Upper lobe of left lung (tissue), 6 donors: ENCODE results near the gene FILIP1L. TPM values are rescaled to one million over a fixed set of nuclear protein-coding genes. Genes with fewer than 3 reads are reported as not detected.

Source experiments
- ATAC-seq, 2 donors: fragments of 200-7000 bp; cut with Tn5 transposase; one replicate each; pipeline ENCODE4 v1.9.1; 2022; ENCODE audit warnings: mild to moderate bottlenecking in 2 of 2, moderate library complexity in 2 of 2; ENCODE audit not compliant: low FRiP score in 2 of 2
- DNase-seq, 2 donors: peaks; one replicate each; pipeline ENCODE4 v3.0.0-alpha.2; 2019 to 2020
- H3K27ac ChIP-seq, 4 donors: fragments of 200-600 bp; sonication (generic); one replicate each; pipeline ENCODE4 v1.5.1; 2016 to 2019
- H3K27me3 ChIP-seq, 4 donors: fragments of 200-600 bp; sonication (generic); one replicate each; pipeline ENCODE4 v1.5.1; 2017 to 2019
- H3K36me3 ChIP-seq, 4 donors: fragments of 200-600 bp; sonication (generic); one replicate each; pipeline ENCODE4 v1.5.1; 2016 to 2019
- H3K4me1 ChIP-seq, 4 donors: fragments of 200-600 bp; sonication (generic); one replicate each; pipeline ENCODE4 v1.5.1; 2018 to 2019
- H3K4me3 ChIP-seq, 4 donors: fragments of 200-600 bp; sonication (generic); one replicate each; pipeline ENCODE4 v1.5.1; 2017 to 2019; ENCODE audit warnings: mild to moderate bottlenecking in 2 of 4, moderate library complexity in 1 of 4
- H3K9me3 ChIP-seq, 4 donors: fragments of 200-600 bp; sonication (generic); one replicate each; pipeline ENCODE4 v1.5.1; 2018 to 2019
- EP300 ChIP-seq, 4 donors: sonication (generic); formaldehyde crosslinking; IDR thresholded peaks; one replicate each; pipeline ENCODE4 v1.5.1; 2017; ENCODE audit warnings: antibody characterized with exemption in 4 of 4, control low read depth in 2 of 4
- POLR2A ChIP-seq, 4 donors: fragments of 450-650 bp; IDR thresholded peaks; one replicate each; pipeline ENCODE4 v1.5.1; 2016 to 2017; ENCODE audit warnings: antibody characterized with exemption in 4 of 4, mild to moderate bottlenecking in 2 of 4
- POLR2AphosphoS5 ChIP-seq, 2 donors: sonication (generic); formaldehyde crosslinking; IDR thresholded peaks; one replicate each; pipeline ENCODE4 v1.5.1; 2017; ENCODE audit warnings: antibody characterized with exemption in 2 of 2
- WGBS, 2 donors: methylation state at CpG; one replicate each; pipeline ENCODE4 v1.1.5; 2017 to 2018; 5-methylcytosine and 5-hydroxymethylcytosine counted together
- total RNA-seq, 6 donors: library from RNA; depleted of rRNA in 4 of 6; stranded (reverse); fragments of >200 nt in 4 of 6; gene quantifications; one replicate each; pipeline versions ENCODE4 v1.1.0 to v1.2.1, GENCODE V29; 2016 to 2021
- TF ChIP-seq, protein P1 (sequence below), 6 experiments: fragments of 450-650 bp in 4 of 6; fragments of 200-600 bp in 2 of 6; sonication (generic) in 2 of 6; IDR thresholded peaks; one replicate each; pipeline ENCODE4 v1.5.1; 2016 to 2019; ENCODE audit warnings: antibody characterized with exemption in 6 of 6
- donor health status: DM: no; HTN: no; CAD: no; lungs with moderate emphysema.
- donor health status: DM: no; HTN: yes; CAD: no; lungs with severe emphysema.

FILIP1L gene
- total RNA-seq, 6 donors from 2014 or later, result 19.4 to 38.2 (median 25.9) TPM

DNA sequence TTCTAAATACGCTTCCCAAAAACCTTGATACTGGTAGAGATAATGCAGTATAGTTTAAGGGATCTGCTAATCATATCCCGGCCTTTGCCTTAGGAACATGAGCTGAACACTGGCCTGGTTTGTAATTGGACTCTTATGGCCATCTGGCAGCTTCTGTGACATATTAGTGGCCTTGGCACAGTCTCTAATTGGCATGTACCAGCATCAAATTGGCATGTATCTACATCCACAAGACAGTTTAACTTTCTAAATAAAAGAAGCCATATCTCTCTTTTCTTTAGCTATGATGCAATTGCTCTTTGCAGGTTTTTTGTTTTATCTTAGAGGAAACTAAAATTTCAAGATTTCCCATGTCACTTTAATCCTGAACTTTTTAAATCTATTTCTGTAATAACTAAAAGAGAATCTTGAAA, 44.6 kb upstream of the FILIP1L start:
- no peak overlapping the region for H3K27ac ChIP-seq
- H3K27me3 ChIP-seq, result no peaks in the 10 kb centered on the region
- ATAC-seq, result no peak
- peaks cover 0 to 8% (median 3%) of the 10 kb centered on the region in 4 donors for H3K4me1 ChIP-seq
- WGBS, 2 donors, result 62 to 90% methylated on average over 2 of the region's 2 CpGs
- H3K4me3 ChIP-seq, result no peak overlapping the region
- peaks cover 0 to 13% (median 9%) of the 10 kb centered on the region in 4 donors for H3K9me3 ChIP-seq
- H3K36me3 ChIP-seq, result no peaks in the 10 kb centered on the region
- no peak for DNase-seq
- TF ChIP-seq POLR2AphosphoS5 (IDR thresholded peaks at IDR 0.05) (no peak), POLR2A (IDR thresholded peaks at IDR 0.05) (no peak), EP300 (IDR thresholded peaks at IDR 0.05) (no peak)
- TF ChIP-seq, protein P1, sequence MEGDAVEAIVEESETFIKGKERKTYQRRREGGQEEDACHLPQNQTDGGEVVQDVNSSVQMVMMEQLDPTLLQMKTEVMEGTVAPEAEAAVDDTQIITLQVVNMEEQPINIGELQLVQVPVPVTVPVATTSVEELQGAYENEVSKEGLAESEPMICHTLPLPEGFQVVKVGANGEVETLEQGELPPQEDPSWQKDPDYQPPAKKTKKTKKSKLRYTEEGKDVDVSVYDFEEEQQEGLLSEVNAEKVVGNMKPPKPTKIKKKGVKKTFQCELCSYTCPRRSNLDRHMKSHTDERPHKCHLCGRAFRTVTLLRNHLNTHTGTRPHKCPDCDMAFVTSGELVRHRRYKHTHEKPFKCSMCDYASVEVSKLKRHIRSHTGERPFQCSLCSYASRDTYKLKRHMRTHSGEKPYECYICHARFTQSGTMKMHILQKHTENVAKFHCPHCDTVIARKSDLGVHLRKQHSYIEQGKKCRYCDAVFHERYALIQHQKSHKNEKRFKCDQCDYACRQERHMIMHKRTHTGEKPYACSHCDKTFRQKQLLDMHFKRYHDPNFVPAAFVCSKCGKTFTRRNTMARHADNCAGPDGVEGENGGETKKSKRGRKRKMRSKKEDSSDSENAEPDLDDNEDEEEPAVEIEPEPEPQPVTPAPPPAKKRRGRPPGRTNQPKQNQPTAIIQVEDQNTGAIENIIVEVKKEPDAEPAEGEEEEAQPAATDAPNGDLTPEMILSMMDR (IDR thresholded peaks at IDR 0.05), result no peak

DNA sequence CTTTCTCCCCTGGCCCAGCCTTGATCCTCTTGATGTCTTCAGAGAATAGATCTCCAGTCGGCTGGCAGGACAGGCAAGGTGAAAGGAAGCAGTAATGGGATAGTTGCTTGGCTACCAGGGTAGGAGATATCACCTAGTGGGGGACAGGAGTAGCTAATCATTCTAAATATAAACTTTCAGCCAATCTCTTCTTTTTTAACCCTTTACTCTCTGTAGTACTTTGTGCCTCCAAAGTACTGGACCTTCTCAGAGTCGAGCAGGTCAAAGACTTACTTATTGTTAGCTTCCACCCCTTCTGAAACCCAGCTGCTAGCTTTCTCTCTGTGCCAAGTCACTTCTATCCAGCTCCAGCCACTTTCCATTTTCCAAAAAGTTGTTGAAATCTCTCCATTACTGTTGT, 43.4 kb upstream of the FILIP1L start:
- WGBS, 2 donors, result 81 to 85% methylated on average over 2 of the region's 2 CpGs
- Histone ChIP-seq H3K4me3 (no peak overlapping the region), H3K9me3 (peaks cover 0 to 13% (median 9%) of the 10 kb centered on the region in 4 donors), H3K27ac (no peak overlapping the region), H3K4me1 (peaks cover 0 to 8% (median 3%) of the 10 kb centered on the region in 4 donors), H3K36me3 (no peaks in the 10 kb centered on the region), H3K27me3 (no peaks in the 10 kb centered on the region)
- no peak for TF ChIP-seq EP300 (IDR thresholded peaks at IDR 0.05)
- no peak for TF ChIP-seq POLR2A (IDR thresholded peaks at IDR 0.05)
- TF ChIP-seq POLR2AphosphoS5 (IDR thresholded peaks at IDR 0.05), result no peak
- TF ChIP-seq, protein P1 (IDR thresholded peaks at IDR 0.05), result no peak
- DNase-seq (no peak), ATAC-seq (no peak)

DNA sequence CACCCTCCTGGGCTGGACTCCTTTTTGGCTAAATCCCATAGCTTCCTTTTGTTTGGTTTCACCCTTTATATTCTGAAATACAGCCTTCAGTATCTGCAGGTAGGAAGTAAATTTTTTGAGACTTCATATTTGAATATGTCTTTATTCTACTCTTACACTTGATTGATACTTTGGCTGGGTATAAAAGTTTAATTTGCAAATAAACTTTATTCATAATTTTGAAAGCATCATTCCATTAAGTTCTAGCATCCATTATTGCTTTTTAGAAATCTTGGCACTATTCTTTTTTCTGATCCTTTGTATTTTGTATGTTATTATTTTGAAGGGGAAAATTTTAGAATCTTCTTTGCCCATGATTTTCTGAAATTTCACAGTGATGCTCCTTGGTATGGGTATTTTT, 41.3 kb upstream of the FILIP1L start:
- no peak for ATAC-seq
- no peak overlapping the region for H3K4me3 ChIP-seq
- no peak for DNase-seq
- H3K27ac ChIP-seq, result no peak overlapping the region
- peaks cover 0 to 8% (median 3%) of the 10 kb centered on the region in 4 donors for H3K4me1 ChIP-seq
- TF ChIP-seq EP300 (IDR thresholded peaks at IDR 0.05) (no peak), POLR2AphosphoS5 (IDR thresholded peaks at IDR 0.05) (no peak), POLR2A (IDR thresholded peaks at IDR 0.05) (no peak)
- TF ChIP-seq, protein P1 (IDR thresholded peaks at IDR 0.05), result no peak
- H3K9me3 ChIP-seq, result peaks cover 0 to 13% (median 9%) of the 10 kb centered on the region in 4 donors
- no peaks in the 10 kb centered on the region for H3K27me3 ChIP-seq
- no peaks in the 10 kb centered on the region for H3K36me3 ChIP-seq

DNA sequence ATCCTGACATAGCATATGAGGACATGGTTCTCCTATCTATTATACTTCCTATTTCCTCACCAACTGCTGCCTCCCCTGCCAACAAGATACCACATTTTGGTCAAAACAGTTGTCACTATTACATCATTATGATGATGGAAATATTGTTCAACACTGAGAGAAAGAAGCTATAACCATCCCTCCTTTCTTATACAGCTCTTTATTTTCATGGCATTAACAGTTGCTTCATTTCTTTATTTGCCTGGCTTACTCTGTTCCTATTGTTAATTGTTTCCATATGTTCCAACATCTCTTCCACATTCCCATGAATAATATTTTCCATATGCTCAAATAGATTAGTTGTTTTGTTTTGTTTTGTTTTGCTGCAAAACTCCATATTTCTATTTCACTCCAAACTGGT, 40.8 kb upstream of the FILIP1L start:
- no peak overlapping the region for H3K4me3 ChIP-seq

DNA sequence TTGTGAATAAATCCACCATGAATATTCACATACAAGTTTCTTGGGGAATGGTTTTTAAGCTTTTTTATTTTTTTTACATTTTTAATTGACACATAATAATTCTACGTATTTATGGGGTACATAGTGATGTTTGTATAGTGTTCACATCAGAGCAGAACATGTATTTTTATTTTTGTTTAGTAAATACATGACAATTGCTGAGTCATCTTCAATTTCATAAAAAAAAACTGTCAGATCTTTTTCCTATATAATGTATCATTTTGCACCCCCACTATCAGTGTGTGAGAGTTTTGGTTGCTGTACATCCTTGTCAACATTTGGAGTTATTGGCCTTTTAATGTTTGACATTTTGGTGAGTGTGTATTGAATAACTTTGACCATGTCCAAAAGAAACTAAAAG, 39.9 kb upstream of the FILIP1L start:
- 96 to 100% methylated on average over 1 of the region's 1 CpG for WGBS, 2 donors
- no peak overlapping the region for H3K4me3 ChIP-seq
- no peaks in the 10 kb centered on the region for H3K36me3 ChIP-seq
- H3K27me3 ChIP-seq, result no peaks in the 10 kb centered on the region
- peaks cover 0 to 3% (median 2%) of the 10 kb centered on the region in 4 donors for H3K4me1 ChIP-seq
- TF ChIP-seq POLR2AphosphoS5 (IDR thresholded peaks at IDR 0.05) (no peak), EP300 (IDR thresholded peaks at IDR 0.05) (no peak), POLR2A (IDR thresholded peaks at IDR 0.05) (no peak)
- TF ChIP-seq, protein P1 (IDR thresholded peaks at IDR 0.05), result no peak
- peaks cover 0 to 13% (median 9%) of the 10 kb centered on the region in 4 donors for H3K9me3 ChIP-seq
- ATAC-seq (no peak), DNase-seq (no peak)
- H3K27ac ChIP-seq, result no peak overlapping the region

More for the DNA sequence above, 40.8 kb upstream of the FILIP1L start:
- Histone ChIP-seq H3K36me3 (no peaks in the 10 kb centered on the region), H3K27ac (no peak overlapping the region), H3K4me1 (peaks cover 0 to 6% (median 3%) of the 10 kb centered on the region in 4 donors), H3K9me3 (peaks cover 0 to 13% (median 9%) of the 10 kb centered on the region in 4 donors), H3K27me3 (no peaks in the 10 kb centered on the region)
- TF ChIP-seq, protein P1 (IDR thresholded peaks at IDR 0.05), result no peak
- no peak for TF ChIP-seq POLR2A (IDR thresholded peaks at IDR 0.05)
- no peak for TF ChIP-seq POLR2AphosphoS5 (IDR thresholded peaks at IDR 0.05)
- no peak for TF ChIP-seq EP300 (IDR thresholded peaks at IDR 0.05)
- ATAC-seq, result no peak
- DNase-seq, result no peak
